Adrenal gland (tissue), 12 donors: ENCODE data around the gene KCTD11. TPM values are rescaled to one million over a fixed set of nuclear protein-coding genes. Genes with fewer than 3 reads are reported as not detected.
A peak's percentile ranks its signal among the peaks of the same experiment; 100 is the strongest.
"Not testable (repeated sequence)": the region's sequence is repeated elsewhere in the genome, so short reads cannot be mapped to it uniquely, and the experiment has no call there.

ENCODE experiments used
- DNase-seq, 7 donors: peaks; one replicate each; pipeline ENCODE4 v3.0.0-alpha.2; 2019 to 2020
- H3K27ac ChIP-seq, 5 donors: fragments of 200-600 bp; sonication (generic) in 4 of 5; 1 replicate in 3 of 5; 2 replicates in 2 of 5; pipeline versions ENCODE4 v1.5.1 to v1.8.0; 2016 to 2020; ENCODE audit warnings: mild to moderate bottlenecking in 1 of 5
- H3K27me3 ChIP-seq: fragments of 200-600 bp; 2 replicates; pipeline ENCODE4 v1.8.0; 2021
- H3K36me3 ChIP-seq, 2 donors: fragments of 200-600 bp; replicated peaks in 1 of 2; 1 replicate in 1 of 2; 2 replicates in 1 of 2; pipeline versions ENCODE4 v1.5.1 to v1.8.0; 2018 to 2022
- H3K4me1 ChIP-seq, 2 donors: fragments of 200-600 bp; replicated peaks in 1 of 2; 1 replicate in 1 of 2; 2 replicates in 1 of 2; pipeline versions ENCODE4 v1.5.1 to v1.8.0; 2018 to 2021
- H3K4me3 ChIP-seq, 4 donors: fragments of 200-600 bp; sonication (generic) in 3 of 4; one replicate each; pipeline ENCODE4 v1.5.1; 2016 to 2018
- H3K9me3 ChIP-seq, 3 donors: fragments of 200-600 bp; sonication (generic) in 1 of 3; replicated peaks in 1 of 3; 1 replicate in 2 of 3; 2 replicates in 1 of 3; pipeline versions ENCODE4 v1.5.1 to v1.8.0; 2016 to 2021
- CTCF ChIP-seq, 6 experiments: fragments of 450-650 bp in 4 of 6; fragments of 200-600 bp in 2 of 6; sonication (generic) in 1 of 6; IDR thresholded peaks; 1 replicate in 5 of 6; 2 replicates in 1 of 6; pipeline versions ENCODE4 v1.5.1 to v1.8.0; 2016 to 2021; ENCODE audit warnings: antibody characterized with exemption in 6 of 6, mild to moderate bottlenecking in 2 of 6, moderate library complexity in 1 of 6
- POLR2A ChIP-seq, 2 donors: fragments of 450-650 bp; IDR thresholded peaks; one replicate each; pipeline ENCODE4 v1.6.1; 2017; ENCODE audit warnings: antibody characterized with exemption in 2 of 2, mild to moderate bottlenecking in 2 of 2, moderate library complexity in 1 of 2
- WGBS, 4 donors: extraction: QIAGEN DNeasy Blood & Tissue Kit in 2 of 4; methylation state at CpG; one replicate each; pipeline versions ENCODE4 v1.1.5 to v1.1.7; 2013 to 2017; 5-methylcytosine and 5-hydroxymethylcytosine counted together
- intact Hi-C, 2 donors: fragments of 100-400 bp; cut with DNase I; formaldehyde crosslinking; loops; one replicate each; pipeline versions ENCODE4 v1.14.1 to v1.15.0; 2022 to 2023
- polyA plus RNA-seq, 3 donors: library from polyadenylated mRNA; stranded (reverse); fragments of 200-250 nt in 2 of 3; fragments of 350-450 nt in 1 of 3; fragmentation: Illumina TruSeq in 1 of 3; extraction: RNeasy Lipid Tissue Mini Kit (QIAGEN cat#74804) in 1 of 3; gene quantifications; one replicate each; pipeline ENCODE4 v1.2.3, GENCODE V29; 2013 to 2014
- total RNA-seq, 9 donors: library from RNA; depleted of rRNA in 4 of 9; stranded (reverse); fragments of >200 nt in 4 of 9; fragments of 120-200 nt in 1 of 9; fragmentation: NEBNext Ultra II Directional in 1 of 9; extraction: Animal tissue kit (Norgen Biotek cat#: 25700) in 1 of 9; gene quantifications; one replicate each; pipeline versions ENCODE4 v1.1.0 to v1.2.4, GENCODE V29; 2013 to 2023
- donor health status: healthy with polysubstance abuse.
- donor health status: Bipolar disorder and iron deficiency.
- donor health status: DM: yes; HTN: yes; CAD: no.
- donor health status: DM: no; HTN: no; CAD: no.
- donor health status: DM: no; HTN: no; CAD: no.
- donor health status: DM: yes; HTN: yes; CAD: no.

Gene KCTD11
- total and polyA plus RNA-seq, 12 donors = 5.2 to 13.8 (median 10.3) TPM

- H3K27ac ChIP-seq = no peak overlapping the region
- 62 to 88% (median 86%) methylated on average over 3 of the region's 3 CpGs; no CpG with 5 or more reads in 1 of the 4 donors for WGBS, 4 donors
- no peaks in the 10 kb centered on the region for H3K36me3 ChIP-seq
- H3K4me1 ChIP-seq = peaks cover 4 to 6% of the 10 kb centered on the region in 2 donors
- no peak for DNase-seq
- TF ChIP-seq CTCF (IDR thresholded peaks at IDR 0.05) (no peak), POLR2A (IDR thresholded peaks at IDR 0.05) (no peak)
- intact Hi-C loops = no loop called here
- H3K27me3 ChIP-seq = no peaks in the 10 kb centered on the region
- no peak overlapping the region for H3K4me3 ChIP-seq
- H3K9me3 ChIP-seq = no peaks in the 10 kb centered on the region
Measured at GRCh38 chr17:7334938-7335538, 16.9 kb upstream of the KCTD11 start.

GRCh38 chr17:7335765-7336164 lies 16.2 kb upstream of the KCTD11 start:
- 81 to 91% (median 84%) methylated on average over 13 of the region's 13 CpGs for WGBS, 4 donors
- H3K36me3 ChIP-seq, DNase-seq, H3K27me3 ChIP-seq, H3K9me3 ChIP-seq, intact Hi-C loops, H3K4me3 ChIP-seq, H3K27ac ChIP-seq, H3K4me1 ChIP-seq: not testable (repeated sequence)

GRCh38 chr17:7336240-7337175 lies 15.5 kb upstream of the KCTD11 start, which contains the start of gene ACAP1:
TSS of gene ACAP1 (plus strand) at chr17:7336529. CDS start at chr17:7336735, 206 bp downstream.
- DNase-seq = peak in 1 of 7 donors; percentile 18
- TF ChIP-seq CTCF (IDR thresholded peaks at IDR 0.05) (no peak), POLR2A (IDR thresholded peaks at IDR 0.05) (no peak)
- Histone ChIP-seq H3K9me3 (no peaks in the 10 kb centered on the region), H3K4me1 (no peaks in the 10 kb centered on the region), H3K27ac (no peak within 1 kb of the TSS), H3K4me3 (no peak within 1 kb of the TSS), H3K27me3 (no peaks in the 10 kb centered on the region), H3K36me3 (no peaks in the 10 kb centered on the region)
- intact Hi-C loops = no loop called here
- WGBS, 4 donors = 45 to 48% (median 48%) methylated on average over 12 to 17 of the region's 17 CpGs

- H3K27me3 ChIP-seq, intact Hi-C loops, DNase-seq, H3K4me3 ChIP-seq, H3K4me1 ChIP-seq, H3K27ac ChIP-seq, H3K9me3 ChIP-seq, H3K36me3 ChIP-seq: not testable (repeated sequence)
- WGBS, 4 donors = 69 to 75% (median 72%) methylated on average over 7 of the region's 7 CpGs
Measured at GRCh38 chr17:7337600-7337999, 14.4 kb upstream of the KCTD11 start.

- no peaks in the 10 kb centered on the region for H3K9me3 ChIP-seq
- no peaks in the 10 kb centered on the region for H3K36me3 ChIP-seq
- intact Hi-C loops = loop anchor here in 1 of 2 donors (5.0 kb wide), 1 partner anchor 58 kb away; the partner anchor contains the start of gene SLC2A4
- WGBS, 4 donors = 40 to 56% (median 49%) methylated on average over 2 of the region's 2 CpGs
- H3K27me3 ChIP-seq = no peaks in the 10 kb centered on the region
- TF ChIP-seq POLR2A (IDR thresholded peaks at IDR 0.05) = no peak
- no peak overlapping the region for H3K4me3 ChIP-seq
- H3K4me1 ChIP-seq = no peaks in the 10 kb centered on the region
- DNase-seq = no peak
- no peak overlapping the region for H3K27ac ChIP-seq
Measured at GRCh38 chr17:7340179-7340578, 11.8 kb upstream of the KCTD11 start.
